Measurements from ENCODE around the gene GRIK4. TPM values are rescaled to one million over a fixed set of nuclear protein-coding genes. Genes with fewer than 3 reads are reported as not detected.
A peak's percentile ranks its signal among the peaks of the same experiment; 100 is the strongest.

The GRIK4 gene
- total and polyA plus RNA-seq, 2 donors (not counting 3 experiments of a cell fraction or from before 2014, with no cell fraction given) = 0.81 to 1.6 TPM

DNA sequence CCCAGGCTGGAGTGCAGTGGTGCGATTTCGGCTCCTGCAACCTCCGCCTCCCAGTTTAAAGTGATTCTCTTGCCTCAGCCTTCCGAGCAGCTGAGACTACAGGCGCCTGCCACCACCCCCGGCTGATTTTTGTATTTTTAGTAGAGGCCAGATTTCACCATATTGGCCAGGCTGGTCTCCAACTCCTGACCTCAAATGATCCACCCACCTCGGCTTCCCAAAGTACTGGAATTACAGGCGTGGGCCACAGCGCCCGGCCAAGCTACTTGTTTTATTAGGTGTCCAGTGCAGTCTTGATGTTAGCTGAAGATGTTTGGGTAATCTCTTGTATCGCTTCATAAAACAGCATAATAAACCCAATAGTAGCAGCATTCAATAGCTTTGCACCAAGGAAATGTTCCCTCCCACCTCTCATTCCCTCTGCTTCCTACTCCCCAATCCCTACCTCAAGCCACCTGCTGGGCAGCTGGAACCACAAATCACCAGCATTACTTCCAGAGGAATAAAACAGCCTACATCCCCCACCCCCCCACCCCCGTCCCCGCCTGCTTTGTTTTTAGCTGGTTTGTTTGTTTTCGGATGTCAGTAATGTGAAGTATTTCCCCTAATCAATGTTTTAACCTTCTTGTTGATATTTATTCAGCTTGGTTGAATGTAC is 11.0 kb upstream of the GRIK4 start:
- H3K4me3 ChIP-seq (replicated peaks in 1 of 3; ENCODE audit: insufficient read depth in 1 of 3, low read depth in 1 of 3, low read length in 3 of 3) = no peak overlapping the region
- no peaks in the 10 kb centered on the region for H3K9me3 ChIP-seq (replicated peaks; ENCODE audit: control insufficient read depth, insufficient read depth, low read length)
- DNase-seq (ENCODE audit: low read depth, low spot score) = peak; percentile 10
- no peak overlapping the region for H3K27ac ChIP-seq (ENCODE audit: insufficient read depth, low read depth, low read length)
- BruUV-seq (replicated peaks) = no TSS peak
- H3K4me1 ChIP-seq (ENCODE audit: control insufficient read depth, extremely low read depth, insufficient read depth, low read length) = peaks cover 4% of the 10 kb centered on the region
- no peak for FAIRE-seq
- ChIA-PET POLR2A (interaction anchor here (0.6 kb wide), 1 partner anchor 113 kb away, joined by 3 read pairs; no protein-coding TSS in a partner anchor), CTCF (interaction anchor here (0.7 to 3.5 kb wide), 9 partner anchors 8 to 302 kb away, joined by 3 to 16 read pairs (median 3); partner anchors contain the start of gene GRIK4)
- H3K79me2 ChIP-seq (ENCODE audit: control insufficient read depth, insufficient read depth, low read length) = no peaks in the 10 kb centered on the region
- H3K9ac ChIP-seq (replicated peaks; ENCODE audit: extremely low read depth, insufficient read depth, low read length) = no peak overlapping the region
- no peaks in the 10 kb centered on the region for H3K36me3 ChIP-seq (ENCODE audit: control insufficient read depth in 2 of 2, extremely low read depth in 1 of 2, insufficient read depth in 2 of 2, low read length in 2 of 2)
- H2AFZ ChIP-seq (ENCODE audit: low read depth, low read length) = no peak overlapping the region
- TF ChIP-seq POLR2A (IDR thresholded peaks at IDR 0.05; ENCODE audit: low read depth, low read length) (no peak), GATA2 (IDR thresholded peaks at IDR 0.05; ENCODE audit: insufficient read depth, insufficient read length, low read depth, low read length) (no peak), EZH2 (IDR thresholded peaks at IDR 0.05; ENCODE audit: borderline replicate concordance, low read depth, low read length, severe bottlenecking) (no peak), POLR2AphosphoS5 (IDR thresholded peaks at IDR 0.05; ENCODE audit: insufficient read depth, low read depth, low read length) (no peak), CTCF (IDR thresholded peaks at IDR 0.05; ENCODE audit: extremely low read depth in 1 of 2, insufficient read depth in 1 of 2, low read depth in 1 of 2, low read length in 2 of 2) (no peak), JUN (IDR thresholded peaks at IDR 0.05; ENCODE audit: borderline replicate concordance, insufficient read depth, insufficient read length, low read depth) (no peak), FOS (IDR thresholded peaks at IDR 0.05; ENCODE audit: borderline replicate concordance, insufficient read depth, low read length) (no peak), MYC (IDR thresholded peaks at IDR 0.05; ENCODE audit: low read depth, low read length) (no peak)
- TF ChIP-seq, protein P1, sequence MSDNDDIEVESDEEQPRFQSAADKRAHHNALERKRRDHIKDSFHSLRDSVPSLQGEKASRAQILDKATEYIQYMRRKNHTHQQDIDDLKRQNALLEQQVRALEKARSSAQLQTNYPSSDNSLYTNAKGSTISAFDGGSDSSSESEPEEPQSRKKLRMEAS (IDR thresholded peaks at IDR 0.05; ENCODE audit: insufficient read depth, insufficient read length) = no peak
- dilution Hi-C loops (cut with MboI; ENCODE audit: extremely low pct_ligation_motif_present, low sequenced_read_pairs) = no loop called here
- H4K20me1 ChIP-seq (replicated peaks; ENCODE audit: control insufficient read depth, extremely low read depth, insufficient read depth, low read length) = no peaks in the 10 kb centered on the region
- H3K4me2 ChIP-seq (ENCODE audit: insufficient read depth, low read length) = no peak overlapping the region
- H3K27me3 ChIP-seq (ENCODE audit: control insufficient read depth in 2 of 2, insufficient read depth in 2 of 2, low read length in 2 of 2) = peaks cover 0 to 3% of the 10 kb centered on the region in 2 experiments
- intact Hi-C loops (cut with micrococcal nuclease) = loop anchor here (2.0 kb wide), 1 partner anchor 166 kb away; no protein-coding TSS in a partner anchor
- no peaks in the 10 kb centered on the region for H3K9me1 ChIP-seq (replicated peaks; ENCODE audit: control insufficient read depth, extremely low read depth, insufficient read depth, low read length)
